Stimulated activated CD4-positive, alpha-beta T cell treated with anti-CD3 and anti-CD28 coated beads, Interleukin-15, amount 100 ng/mL, for 1 hour (primary cell): ENCODE results near the gene TPSG1.
"Not testable (repeated sequence)": the region's sequence is repeated elsewhere in the genome, so short reads cannot be mapped to it uniquely, and the experiment has no call there.

Source experiments
- DNase-seq, 2 donors: peaks; one replicate each; pipeline ENCODE4 v3.0.0-alpha.2; 2020; ENCODE audit warnings: low read depth in 1 of 2, low spot score in 1 of 2

The TPSG1 gene

DNA sequence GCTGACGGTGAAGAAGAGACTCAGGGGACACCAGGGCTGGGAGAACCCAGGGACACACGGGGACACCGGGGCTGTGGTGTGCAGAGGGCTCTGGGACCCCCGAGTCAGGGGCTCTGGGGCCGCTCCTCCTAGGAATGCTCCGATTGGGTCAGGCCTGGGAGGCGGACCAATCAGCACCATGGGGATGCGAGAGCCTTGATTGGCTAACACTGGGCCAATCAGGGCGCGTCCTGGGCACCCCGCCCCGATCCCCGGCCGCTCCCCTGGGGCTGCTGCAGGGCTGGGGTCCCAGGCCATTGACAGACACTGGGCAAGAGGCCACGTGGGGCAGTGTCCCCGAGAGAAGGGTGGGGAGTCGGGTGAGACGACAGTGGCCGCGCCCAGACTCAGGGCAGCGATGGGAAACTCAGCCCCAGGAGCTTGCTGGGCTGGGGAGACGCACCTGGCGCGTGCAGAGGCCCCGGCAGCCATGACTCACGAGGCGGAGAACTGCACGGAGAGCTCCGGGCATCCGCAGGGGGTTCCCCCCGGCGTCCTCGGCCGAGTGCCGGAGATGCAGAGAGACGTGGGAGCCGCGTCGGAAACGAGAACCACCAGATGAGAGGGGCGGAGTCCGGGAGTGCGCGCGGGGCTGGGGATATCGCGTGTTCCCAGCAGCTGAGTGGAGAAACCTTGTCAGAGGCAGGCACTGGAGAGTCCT is 7.1 kb upstream of the TPSG1 start:
- not testable (repeated sequence) for DNase-seq

DNA sequence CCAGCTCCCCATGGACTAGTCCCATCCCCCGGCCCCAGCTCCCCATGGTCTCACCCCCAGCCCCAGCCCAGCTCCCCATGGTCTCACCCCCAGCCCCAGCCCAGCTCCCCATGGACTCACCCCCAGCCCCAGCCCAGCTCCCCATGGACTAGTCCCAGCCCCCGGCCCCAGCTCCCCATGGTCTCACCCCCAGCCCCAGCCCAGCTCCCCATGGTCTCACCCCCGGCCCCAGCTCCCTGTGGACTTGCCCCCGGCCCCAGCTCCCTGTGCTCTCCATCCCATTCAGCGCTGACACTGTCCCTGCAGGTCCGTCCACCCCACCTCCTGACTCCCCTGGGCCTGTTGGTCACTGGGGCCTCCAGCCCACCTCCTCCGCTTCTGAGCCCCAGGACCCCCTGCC is 6.2 kb upstream of the TPSG1 start:
- not testable (repeated sequence) for DNase-seq

DNA sequence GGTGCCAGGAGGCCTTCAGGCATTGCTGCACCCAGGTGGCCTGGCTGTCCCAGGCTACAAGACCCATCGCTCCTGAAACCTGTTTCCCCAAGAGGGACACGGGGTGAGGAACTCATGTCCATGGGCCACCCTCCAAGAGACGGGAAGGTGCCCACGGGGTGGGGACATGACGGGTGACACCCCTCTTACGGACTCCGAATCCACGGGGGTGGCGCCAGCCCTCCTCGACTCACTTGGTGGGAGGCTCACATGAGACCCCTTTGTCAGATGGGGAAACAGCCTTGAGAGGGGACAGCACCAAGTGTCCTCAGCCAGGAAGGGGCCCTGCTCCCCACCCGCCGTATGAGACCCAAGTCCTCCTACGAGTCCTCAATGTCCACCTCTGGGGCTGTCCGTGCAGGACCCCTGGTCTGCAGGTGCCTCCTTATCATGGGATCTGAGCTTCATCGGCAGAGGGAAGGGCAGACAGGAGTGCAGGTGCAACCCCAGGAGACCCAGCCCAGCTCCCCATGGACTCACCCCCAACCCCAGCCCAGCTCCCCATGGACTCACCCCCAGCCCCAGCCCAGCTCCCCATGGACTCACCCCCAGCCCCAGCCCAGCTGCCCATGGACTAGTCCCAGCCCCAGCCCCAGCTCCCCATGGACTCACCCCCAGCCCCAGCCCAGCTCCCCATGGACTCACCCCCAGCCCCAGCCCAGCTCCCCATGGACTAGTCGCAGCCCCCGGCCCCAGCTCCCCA is 5.6 kb upstream of the TPSG1 start:
- DNase-seq = not testable (repeated sequence)

DNA sequence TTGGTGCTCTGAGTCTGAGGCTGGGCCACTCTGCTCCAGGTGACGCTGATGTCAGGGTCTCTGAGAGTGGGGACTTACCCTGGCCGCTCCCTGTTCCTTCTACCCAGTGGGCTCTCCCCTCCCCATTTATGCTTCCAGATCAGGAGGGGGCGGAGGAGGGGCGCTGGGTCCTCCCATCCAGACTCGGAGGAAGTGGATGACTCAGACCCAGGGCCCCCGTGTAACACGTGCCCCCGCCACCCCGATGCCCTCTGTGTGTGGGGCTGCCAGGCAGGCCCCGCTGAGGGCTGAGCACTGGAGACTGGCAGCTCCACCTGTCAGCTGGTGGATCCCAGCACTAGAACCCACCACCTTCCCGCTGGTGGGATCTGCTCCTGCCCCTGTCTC is 5.0 kb upstream of the TPSG1 start, which contains the start of gene TPSB2:
Gene TPSB2 (minus strand): TSS at position 101 of the 387 bp plus-strand sequence. CDS start 233 bp downstream, outside the sequence.
- not testable (repeated sequence) for DNase-seq

DNA sequence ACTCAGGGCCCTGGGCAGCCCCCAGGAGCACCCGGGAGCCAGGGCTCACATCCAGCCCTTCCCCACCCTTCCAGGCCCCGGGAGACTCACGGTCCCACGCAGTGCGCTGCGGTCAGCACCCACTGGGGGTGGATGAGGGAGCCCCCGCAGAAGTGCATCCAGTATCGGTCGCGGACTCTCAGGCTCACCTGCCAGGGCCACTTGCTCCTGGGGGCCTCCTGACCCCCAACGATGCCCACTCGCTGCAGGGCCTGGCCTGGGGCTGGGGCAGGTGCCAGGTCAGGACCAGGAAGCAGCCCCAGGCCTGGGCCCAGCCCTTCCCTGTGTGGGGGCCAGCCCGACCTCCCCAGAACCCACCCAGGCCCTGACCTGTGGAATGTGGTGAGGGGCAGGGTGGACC is 4.4 kb upstream of the TPSG1 start:
- not testable (repeated sequence) for DNase-seq

DNA sequence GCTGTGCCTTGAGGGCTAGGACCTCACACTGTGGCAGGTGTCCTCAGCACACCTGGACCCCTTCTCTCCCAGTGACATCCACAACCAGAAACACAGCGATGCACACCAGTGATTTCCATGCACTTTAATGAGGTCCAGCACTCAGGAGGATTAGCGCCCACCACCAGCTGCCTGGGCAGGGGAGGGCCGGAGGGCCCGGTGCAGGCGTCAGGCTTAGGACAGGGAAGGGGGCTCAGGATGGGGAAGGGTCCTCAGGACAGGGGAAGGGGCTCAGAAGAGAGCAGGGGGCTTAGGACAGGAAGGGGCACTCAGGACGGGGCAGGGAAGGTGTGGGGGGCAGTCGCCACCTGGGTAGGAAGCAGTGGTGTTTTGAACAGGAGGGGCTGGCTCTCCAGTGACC is 3.2 kb upstream of the TPSG1 start:
- not testable (repeated sequence) for DNase-seq

DNA sequence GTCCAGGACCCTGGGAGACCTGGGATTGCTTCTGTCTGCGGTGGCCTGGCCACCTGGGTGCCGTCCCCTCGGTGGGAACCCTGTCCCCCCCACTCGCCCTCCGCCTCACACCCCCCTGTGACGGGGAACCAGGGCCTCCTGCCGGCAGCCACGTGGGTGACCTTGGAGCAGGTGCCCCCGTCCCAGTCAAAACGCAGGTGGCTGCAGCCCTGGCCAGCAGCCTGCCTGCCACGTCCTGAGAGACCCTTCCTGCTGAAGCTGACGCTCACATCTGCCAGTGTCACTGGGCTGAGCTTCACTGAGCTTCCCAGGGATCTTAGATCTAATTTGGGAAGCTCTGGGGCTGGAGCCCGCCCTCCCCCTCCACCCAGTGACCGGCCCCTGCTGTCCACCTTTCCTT is 1.6 kb upstream of the TPSG1 start:
- not testable (repeated sequence) for DNase-seq

DNA sequence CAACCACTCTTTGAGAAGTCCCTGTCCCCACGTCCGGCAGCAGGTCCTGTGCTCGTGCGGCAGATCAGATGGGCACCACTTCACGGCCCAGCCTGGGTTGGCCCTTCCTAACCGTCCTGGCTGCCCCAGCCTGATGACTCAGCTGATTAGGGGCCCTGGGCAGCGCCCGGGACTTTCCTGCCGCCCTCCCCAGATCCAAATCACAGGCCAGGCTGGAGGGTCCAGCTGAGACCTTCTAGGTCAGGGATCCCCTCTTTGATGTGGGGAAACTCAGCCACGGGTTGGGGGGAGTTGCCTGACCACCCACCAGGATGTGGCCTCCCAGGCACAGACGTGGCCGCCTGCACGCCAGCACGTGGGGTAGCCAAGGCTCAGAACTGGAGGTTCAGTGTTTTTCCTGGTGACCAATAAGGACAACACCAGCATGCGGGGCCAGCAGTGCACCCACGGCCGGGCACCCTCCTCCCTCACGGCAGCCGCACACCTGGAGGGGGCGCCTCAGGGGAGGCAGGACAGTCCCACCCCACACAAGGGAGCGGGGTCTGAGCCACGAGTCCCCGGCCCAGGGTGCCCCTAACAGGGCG is 752 bp upstream of the TPSG1 start:
- DNase-seq = not testable (repeated sequence)

DNA sequence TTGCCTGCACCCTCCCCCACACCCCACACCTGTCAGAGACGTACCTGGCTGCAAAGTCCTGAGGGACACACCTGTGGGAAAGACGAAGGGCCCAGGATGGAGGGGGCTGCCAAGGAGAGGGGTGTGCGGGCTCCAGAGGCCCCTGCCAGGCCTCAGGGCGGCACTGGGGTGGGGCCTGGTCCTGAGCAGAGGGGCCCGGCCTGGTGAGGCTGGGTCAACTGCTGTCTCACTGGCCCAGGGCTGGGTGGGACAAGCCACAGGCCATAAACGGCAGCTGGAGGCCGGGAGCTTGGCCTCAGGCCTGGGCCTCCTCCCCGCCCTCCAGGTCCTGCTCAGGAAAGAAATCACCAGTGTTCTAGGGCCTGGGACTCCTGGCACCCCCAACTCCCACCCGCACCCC is 510 bp downstream of the TPSG1 start:
- no peak for DNase-seq

DNA sequence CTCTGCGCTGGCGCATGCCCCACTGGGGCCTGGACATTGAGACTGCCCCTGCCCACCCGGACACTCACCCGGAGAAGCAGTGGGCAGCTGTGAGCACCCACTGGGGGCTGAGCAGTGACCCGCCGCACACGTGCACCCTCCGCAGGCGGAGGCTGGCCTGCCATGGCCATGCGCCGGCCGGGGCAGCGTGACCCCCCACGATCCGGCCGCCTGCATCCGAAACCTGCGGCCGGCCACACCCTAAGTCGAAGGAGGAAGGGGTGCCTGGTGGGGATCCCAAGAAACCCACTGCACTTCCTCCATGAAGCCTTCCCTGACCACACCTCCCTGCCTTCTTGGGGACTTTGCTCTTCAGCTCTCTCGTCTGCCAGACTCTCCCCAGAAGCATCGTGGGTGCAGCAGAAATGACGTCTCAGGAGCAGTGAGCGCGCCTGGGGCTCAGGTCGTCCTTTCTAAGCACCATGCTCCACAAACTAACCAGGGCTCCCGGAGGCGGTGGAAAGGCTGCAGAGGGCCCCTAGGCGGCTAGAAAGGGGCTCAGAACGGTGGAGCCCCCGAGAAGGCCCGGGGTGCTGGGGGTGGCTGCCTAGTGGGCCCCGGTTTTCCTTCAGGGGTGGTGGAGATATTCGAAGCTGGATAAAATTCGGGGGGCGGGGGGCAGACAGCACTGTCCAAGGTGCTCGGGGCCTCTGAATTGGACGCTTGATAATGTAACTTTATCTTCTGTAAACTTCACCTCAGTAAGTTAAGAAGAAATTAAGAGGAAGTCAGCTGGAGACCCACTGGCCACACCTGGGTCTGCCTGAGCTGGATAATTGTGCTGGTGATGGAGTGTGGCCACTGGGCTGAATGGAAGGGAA is 1.5 kb downstream of the TPSG1 start:
- no peak for DNase-seq

DNA sequence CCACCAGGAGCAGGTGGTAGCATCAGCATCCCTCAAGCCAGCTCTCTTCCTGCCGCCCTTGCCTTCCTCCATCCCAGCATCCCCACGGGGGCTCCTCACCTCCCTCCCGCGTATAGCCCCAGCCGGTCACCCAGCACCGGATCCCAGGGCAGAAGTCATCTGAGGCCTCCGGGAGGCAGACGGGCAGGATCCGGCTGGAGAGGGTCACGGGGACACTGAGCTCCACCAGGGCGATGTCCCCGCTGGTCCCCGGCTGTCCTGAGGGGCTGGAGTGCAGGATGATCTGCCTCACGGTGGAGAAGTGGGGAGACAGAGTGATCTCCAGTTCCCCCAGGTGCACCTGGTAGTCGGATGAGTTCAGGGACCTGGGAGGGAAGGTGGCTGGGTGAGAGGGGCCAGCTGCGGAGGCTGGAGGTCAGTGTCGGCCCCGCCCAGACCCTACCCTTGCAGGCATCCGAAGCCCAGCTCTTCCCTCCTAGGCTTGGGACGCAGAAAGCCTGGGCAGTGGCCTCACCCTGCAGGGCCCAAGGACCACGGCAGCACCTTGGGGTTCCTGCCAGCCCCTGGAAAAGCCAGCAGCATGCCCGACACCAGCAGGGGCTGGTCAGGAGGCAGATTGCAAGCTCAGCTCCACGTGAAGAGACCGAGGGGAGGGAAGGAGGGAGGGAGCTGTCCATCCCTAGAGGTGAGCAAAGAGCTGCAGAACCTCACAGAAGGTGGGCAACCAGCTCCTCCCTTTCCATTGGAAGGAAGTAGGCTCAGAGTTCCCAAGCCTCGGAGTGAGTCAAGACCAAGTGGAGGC is 2.3 kb downstream of the TPSG1 start:
- no peak for DNase-seq

DNA sequence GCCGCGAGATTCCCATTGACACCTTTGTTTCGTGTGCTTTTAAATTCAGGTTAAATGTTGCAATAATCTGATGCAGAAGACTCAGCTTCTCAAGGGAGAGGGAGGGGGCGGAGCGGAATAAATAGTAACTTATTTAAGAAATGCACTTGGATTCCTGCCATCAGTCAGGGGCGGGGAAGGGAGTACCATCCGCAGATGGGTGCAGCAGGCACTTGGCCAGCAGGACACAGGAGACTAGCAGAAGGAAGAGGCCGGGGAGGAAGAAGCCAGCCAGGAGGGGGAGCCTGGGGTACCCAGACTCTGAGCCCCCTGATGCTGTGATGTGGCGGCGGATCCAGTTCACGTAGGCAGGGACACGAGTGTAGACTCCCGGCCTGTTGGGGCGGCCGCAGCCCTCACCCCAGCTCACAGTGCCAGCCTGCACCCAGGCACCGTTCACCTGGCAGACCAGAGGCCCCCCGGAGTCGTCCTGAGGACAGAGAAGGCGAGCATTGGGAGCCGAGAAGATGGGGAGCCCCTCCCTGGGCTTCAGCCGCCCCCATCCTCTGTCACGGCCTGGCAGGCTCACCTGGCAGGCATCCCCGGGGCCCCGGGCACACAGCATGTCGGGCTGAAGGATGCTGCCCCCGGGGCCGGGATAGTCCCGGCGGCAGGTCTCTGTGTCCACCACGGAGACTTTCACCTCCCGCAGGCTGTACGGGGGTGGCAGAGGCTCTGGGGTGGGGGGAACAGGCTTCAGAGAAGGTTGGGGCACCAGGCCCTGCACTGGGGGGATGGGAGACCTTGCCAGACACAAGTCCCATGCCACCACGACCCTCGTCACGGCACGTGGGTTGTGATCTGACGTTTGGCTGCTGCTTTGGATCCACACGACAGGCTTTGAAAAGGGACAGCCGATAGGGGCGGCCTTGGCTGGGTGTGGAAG is 3.2 kb downstream of the TPSG1 start:
- DNase-seq = no peak

DNA sequence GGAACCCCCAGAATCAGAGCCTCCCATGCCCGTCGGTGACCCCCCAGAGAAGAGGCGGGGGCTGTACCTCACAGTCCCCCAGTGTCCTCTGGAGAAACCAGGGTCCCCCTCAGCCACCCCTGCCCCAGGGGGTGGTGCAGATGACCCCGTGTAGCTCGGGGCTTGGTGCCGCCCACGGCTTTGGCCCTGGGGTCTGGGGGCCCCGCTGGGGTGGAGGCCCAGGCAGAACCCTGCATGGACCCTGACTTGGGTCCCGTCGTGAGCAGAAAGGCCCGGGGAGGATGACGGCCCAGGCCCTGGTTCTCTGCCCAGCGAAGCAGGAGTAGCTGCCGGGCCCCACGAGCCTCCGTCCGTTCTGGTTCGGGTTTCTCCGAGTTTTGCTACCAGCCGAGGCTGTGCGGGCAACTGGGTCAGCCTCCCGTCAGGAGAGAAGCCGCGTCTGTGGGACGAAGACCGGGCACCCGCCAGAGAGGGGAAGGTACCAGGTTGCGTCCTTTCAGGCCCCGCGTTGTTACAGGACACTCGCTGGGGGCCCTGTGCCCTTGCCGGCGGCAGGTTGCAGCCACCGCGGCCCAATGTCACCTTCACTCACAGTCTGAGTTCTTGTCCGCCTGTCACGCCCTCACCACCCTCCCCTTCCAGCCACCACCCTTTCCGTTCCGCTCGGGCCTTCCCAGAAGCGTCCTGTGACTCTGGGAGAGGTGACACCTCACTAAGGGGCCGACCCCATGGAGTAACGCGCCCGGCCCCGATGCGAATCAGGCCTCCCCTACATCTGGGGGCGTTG is 4.0 kb downstream of the TPSG1 start:
- no peak for DNase-seq

DNA sequence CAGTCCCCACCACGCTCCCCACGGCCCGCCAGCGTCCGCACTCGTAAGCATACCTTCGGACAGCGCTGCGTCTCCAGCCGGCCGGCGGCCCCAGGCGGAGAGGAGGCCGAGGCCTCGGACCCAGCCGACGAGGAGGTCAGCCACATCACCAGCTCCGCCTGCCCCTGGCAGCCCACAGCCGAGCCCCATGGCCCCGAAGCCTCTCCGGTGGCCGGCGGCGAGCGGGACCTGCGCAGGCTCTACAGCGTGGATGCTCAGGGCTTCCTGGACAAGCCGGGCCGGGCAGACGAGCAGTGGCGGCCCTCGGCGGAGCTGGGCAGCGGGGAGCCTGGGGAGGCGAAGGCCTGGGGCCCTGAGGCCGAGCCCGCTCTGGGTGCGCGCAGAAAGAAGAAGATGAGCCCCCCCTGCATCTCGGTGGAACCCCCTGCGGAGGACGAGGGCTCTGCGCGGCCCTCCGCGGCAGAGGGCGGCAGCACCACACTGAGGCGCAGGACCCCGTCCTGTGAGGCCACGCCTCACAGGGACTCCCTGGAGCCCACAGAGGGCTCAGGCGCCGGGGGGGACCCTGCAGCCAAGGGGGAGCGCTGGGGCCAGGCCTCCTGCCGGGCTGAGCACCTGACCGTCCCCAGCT is 4.9 kb downstream of the TPSG1 start:
- DNase-seq = no peak

DNA sequence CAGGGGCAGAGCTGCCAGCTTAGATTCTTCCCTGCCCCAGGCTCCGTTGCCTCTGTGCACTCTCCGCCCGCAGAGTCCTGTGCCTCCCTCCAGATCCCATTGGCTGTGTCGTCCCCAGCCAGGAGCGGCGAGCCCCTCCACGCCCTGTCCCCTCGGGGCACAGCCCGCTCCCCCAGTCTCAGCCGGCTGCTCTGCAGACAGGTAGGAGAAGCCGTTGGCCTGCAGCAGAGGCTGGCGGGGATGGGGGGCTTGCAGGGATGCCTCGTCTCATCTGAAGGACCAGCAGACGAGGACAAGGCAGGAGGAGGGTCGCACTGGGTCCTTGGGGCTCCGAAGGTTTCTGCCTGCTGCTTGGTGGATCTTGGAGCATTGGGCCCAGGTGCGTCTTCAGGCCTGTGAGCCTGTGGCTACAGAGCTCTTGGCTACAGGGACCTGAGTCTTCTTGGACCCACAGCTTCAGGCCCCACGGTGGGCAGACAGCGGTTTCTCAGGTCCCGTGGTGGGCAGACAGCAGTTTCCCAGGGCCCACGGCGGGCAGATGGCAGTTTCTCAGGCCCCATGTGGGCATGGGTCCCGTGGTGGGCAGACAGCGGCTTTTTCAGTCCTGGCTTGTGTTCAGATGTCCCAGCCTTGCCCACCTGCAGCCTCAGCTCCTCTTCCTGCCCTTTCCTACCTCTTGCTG is 6.0 kb downstream of the TPSG1 start:
- DNase-seq = no peak

DNA sequence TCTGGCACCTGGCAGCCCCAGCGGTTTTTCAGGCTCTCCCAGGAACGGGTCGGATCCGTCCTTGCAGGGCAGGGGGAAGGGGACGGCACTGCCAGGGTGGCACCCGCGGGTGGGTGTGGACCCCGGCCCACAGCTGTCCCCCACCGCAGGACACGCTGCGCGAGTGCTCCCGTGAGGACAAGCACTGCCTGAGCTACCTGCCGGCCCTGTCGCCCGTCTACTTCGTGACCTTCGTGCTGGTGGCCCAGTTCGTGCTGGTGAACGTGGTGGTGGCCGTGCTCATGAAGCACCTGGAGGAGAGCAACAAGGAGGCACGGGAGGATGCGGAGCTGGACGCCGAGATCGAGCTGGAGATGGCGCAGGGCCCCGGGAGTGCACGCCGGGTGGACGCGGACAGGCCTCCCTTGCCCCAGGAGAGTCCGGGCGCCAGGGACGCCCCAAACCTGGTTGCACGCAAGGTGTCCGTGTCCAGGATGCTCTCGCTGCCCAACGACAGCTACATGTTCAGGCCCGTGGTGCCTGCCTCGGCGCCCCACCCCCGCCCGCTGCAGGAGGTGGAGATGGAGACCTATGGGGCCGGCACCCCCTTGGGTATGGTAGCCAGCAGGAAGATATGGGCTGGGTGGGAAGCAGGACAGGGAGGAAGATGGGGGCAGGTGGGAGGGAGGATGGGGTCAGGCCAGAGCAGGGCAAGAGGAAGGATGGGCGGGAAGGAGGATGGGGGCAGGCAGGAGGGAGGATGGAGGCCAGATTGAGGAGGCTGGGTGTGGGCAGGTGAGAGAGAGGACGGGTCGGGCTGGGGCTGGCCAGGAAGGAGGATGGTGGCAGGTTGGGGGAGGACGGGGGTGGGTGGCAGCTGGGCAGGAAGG is 6.8 kb downstream of the TPSG1 start:
- no peak for DNase-seq

DNA sequence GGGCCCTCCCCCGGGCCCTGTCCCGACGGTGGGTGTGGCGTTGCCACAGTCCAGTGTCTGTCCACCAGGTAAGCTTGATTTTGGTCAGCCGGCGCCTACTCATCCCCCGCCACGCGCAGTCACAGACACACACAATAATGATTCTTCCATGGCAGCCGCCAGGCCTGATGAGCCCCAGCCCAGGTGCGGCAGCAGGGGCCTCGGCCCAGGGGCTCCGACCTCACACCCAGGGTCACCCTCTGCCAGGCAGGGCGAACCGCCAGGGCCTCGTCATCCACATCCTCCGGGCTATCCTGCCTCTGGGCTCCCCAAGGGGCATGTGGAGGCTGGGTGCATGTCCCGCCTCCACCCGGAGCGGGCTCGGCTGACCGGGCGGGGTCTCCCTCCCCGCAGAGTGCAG is 7.5 kb downstream of the TPSG1 start:
- DNase-seq = no peak
